SK-N-SH (cell line): ENCODE results near the gene P2RX3. TPM values are rescaled to one million over a fixed set of nuclear protein-coding genes. Genes with fewer than 3 reads are reported as not detected.

Source experiments
- CTCF ChIA-PET: fragments of 300-600, 350-600 bp; formaldehyde crosslinking; extraction: SDS; loops from one replicate; lab custom pipeline; 2021; lab: Yijun Ruan, JAX
- POLR2A ChIA-PET: fragments of 350-600 bp; sonication (Branson Sonifier 250); formaldehyde crosslinking; extraction: SDS; loops from one replicate; lab custom pipeline; 2020; ENCODE audit warnings: antibody characterized with exemption, inconsistent platforms; lab: Yijun Ruan, JAX
- DNase-seq: peaks from one replicate; pipeline ENCODE4 v3.0.0; 2012
- H2AFZ ChIP-seq: fragments of 200-600 bp; sonication (generic); 2 replicates; pipeline ENCODE4 v1.8.1; 2016; ENCODE audit warnings: antibody characterized with exemption, mild to moderate bottlenecking, low read depth
- H3F3A ChIP-seq: fragments of 200-600 bp; sonication (generic); replicated peaks from 2 replicates; pipeline ENCODE3; 2016; ENCODE audit warnings: antibody characterized with exemption, mild to moderate bottlenecking; ENCODE audit not compliant: insufficient read depth
- H3K27ac ChIP-seq, 2 experiments: fragments of 200-500 bp in 1 of 2; fragments of 200-600 bp in 1 of 2; sonication (Bioruptor generic) in 1 of 2; sonication (generic), shearing (Covaris generic) in 1 of 2; 2 replicates each; pipeline versions ENCODE4 v1.5.1 to v1.6.1; 2014 to 2016; ENCODE audit warnings: low read depth in 2 of 2, inconsistent platforms in 1 of 2, low read length in 1 of 2, mild to moderate bottlenecking in 1 of 2, mixed read lengths in 1 of 2
- H3K27me3 ChIP-seq: fragments of 200-600 bp; sonication (generic), shearing (Covaris generic); 2 replicates; pipeline ENCODE4 v1.6.1; 2016; ENCODE audit warnings: mixed run types; ENCODE audit not compliant: insufficient read depth
- H3K36me3 ChIP-seq, 2 experiments: fragments of 200-500 bp in 1 of 2; fragments of 200-600 bp in 1 of 2; sonication (Bioruptor generic) in 1 of 2; sonication (generic) in 1 of 2; replicated peaks in 1 of 2; 2 replicates each; pipeline versions ENCODE3 to v1.5.1; 2014 to 2016; ENCODE audit warnings: low read length in 1 of 2, mild to moderate bottlenecking in 1 of 2; ENCODE audit not compliant: insufficient read depth in 2 of 2, control insufficient read depth in 1 of 2
- H3K4me1 ChIP-seq, 2 experiments: fragments of 200-500 bp in 1 of 2; fragments of 200-600 bp in 1 of 2; sonication (Bioruptor generic) in 1 of 2; sonication (generic), shearing (Covaris generic) in 1 of 2; 2 replicates each; pipeline versions ENCODE4 v1.5.1 to v1.6.1; 2014 to 2016; ENCODE audit warnings: low read depth in 1 of 2, low read length in 1 of 2, mixed run types in 1 of 2; ENCODE audit not compliant: insufficient read depth in 2 of 2, control insufficient read depth in 1 of 2
- H3K4me2 ChIP-seq: fragments of 200-600 bp; sonication (generic), shearing (Covaris generic); 2 replicates; pipeline ENCODE4 v1.6.1; 2017; ENCODE audit warnings: mixed run types
- H3K4me3 ChIP-seq, 2 experiments: fragments of 200-500 bp in 1 of 2; fragments of 200-600 bp in 1 of 2; sonication (Bioruptor generic) in 1 of 2; sonication (generic), shearing (Covaris generic) in 1 of 2; 2 replicates each; pipeline versions ENCODE4 v1.5.1 to v1.8.1; 2014 to 2016; ENCODE audit warnings: low read depth in 2 of 2, inconsistent platforms in 1 of 2, low read length in 1 of 2, mild to moderate bottlenecking in 1 of 2, mixed read lengths in 1 of 2, moderate library complexity in 1 of 2
- H3K79me2 ChIP-seq: fragments of 200-600 bp; sonication (generic); 2 replicates; pipeline ENCODE4 v1.8.1; 2017; ENCODE audit warnings: mild to moderate bottlenecking; ENCODE audit not compliant: insufficient read depth
- H3K9ac ChIP-seq: fragments of 200-600 bp; sonication (generic); 2 replicates; pipeline ENCODE4 v1.6.1; 2017; ENCODE audit warnings: mixed run types
- H3K9me2 ChIP-seq: fragments of 200-600 bp; sonication (generic); 2 replicates; pipeline ENCODE4 v1.6.1; 2017; ENCODE audit warnings: mixed run types
- H3K9me3 ChIP-seq: fragments of 200-600 bp; sonication (generic); 2 replicates; pipeline ENCODE4 v1.6.1; 2017; ENCODE audit warnings: mixed run types, mild to moderate bottlenecking, moderate library complexity
- H4K20me1 ChIP-seq: fragments of 200-600 bp; sonication (generic); 2 replicates; pipeline ENCODE4 v1.6.1; 2017; ENCODE audit warnings: mild to moderate bottlenecking, mixed run types; ENCODE audit not compliant: insufficient read depth
- CHD2 ChIP-seq: fragments of 150-350 bp; IDR thresholded peaks from 2 replicates; pipeline ENCODE4 v1.6.1; 2018; ENCODE audit warnings: low read length; ENCODE audit not compliant: partially characterized antibody
- CTCF ChIP-seq: fragments of 200-600 bp; sonication (generic); IDR thresholded peaks from 2 replicates; pipeline ENCODE4 v1.6.1; 2017; ENCODE audit warnings: antibody characterized with exemption, mild to moderate bottlenecking, moderate library complexity
- ELF1 ChIP-seq: IDR thresholded peaks from 2 replicates; pipeline ENCODE4 v1.4.0; 2012
- FOXM1 ChIP-seq: IDR thresholded peaks from 2 replicates; pipeline ENCODE4 v1.4.0; 2012; ENCODE audit warnings: low read depth, mild to moderate bottlenecking
- MEF2A ChIP-seq: IDR thresholded peaks from 2 replicates; pipeline ENCODE4 v1.4.0; 2012; ENCODE audit warnings: low read depth, borderline replicate concordance
- PBX3 ChIP-seq: IDR thresholded peaks from 2 replicates; pipeline ENCODE4; 2012
- POLR2AphosphoS5 ChIP-seq: IDR thresholded peaks from 2 replicates; pipeline ENCODE4 v1.6.1; 2012; ENCODE audit warnings: low read depth, low read length
- RAD21 ChIP-seq: IDR thresholded peaks from 2 replicates; pipeline ENCODE4 v1.6.1; 2012; ENCODE audit warnings: mild to moderate bottlenecking, low read length
- RCOR1 ChIP-seq: fragments of 150-350 bp; IDR thresholded peaks from 2 replicates; pipeline ENCODE4 v1.6.1; 2017; ENCODE audit warnings: antibody characterized with exemption, low read length
- REST ChIP-seq: IDR thresholded peaks from 2 replicates; pipeline ENCODE4 v1.6.1; 2012; ENCODE audit warnings: mild to moderate bottlenecking, low read depth, low read length, moderate library complexity
- RFX5 ChIP-seq: IDR thresholded peaks from 2 replicates; pipeline ENCODE4 v1.6.1; 2012; ENCODE audit warnings: mild to moderate bottlenecking, improper control_type of control experiment, low read length
- RXRA ChIP-seq: IDR thresholded peaks from 2 replicates; pipeline ENCODE4 v1.4.0; 2012; ENCODE audit warnings: low read depth, mild to moderate bottlenecking, borderline replicate concordance
- TAF1 ChIP-seq: IDR thresholded peaks from 2 replicates; pipeline ENCODE4 v1.6.1; 2012; ENCODE audit warnings: low read depth, mild to moderate bottlenecking, low read length, moderate library complexity, borderline replicate concordance
- TCF12 ChIP-seq: IDR thresholded peaks from 2 replicates; pipeline ENCODE4 v1.4.0; 2012
- TEAD4 ChIP-seq: IDR thresholded peaks from 2 replicates; pipeline ENCODE4 v1.4.0; 2012; ENCODE audit warnings: mild to moderate bottlenecking, borderline replicate concordance; ENCODE audit not compliant: insufficient read depth
- USF1 ChIP-seq: IDR thresholded peaks from 2 replicates; pipeline ENCODE4 v1.4.0; 2012; ENCODE audit warnings: low read depth, borderline replicate concordance
- YY1 ChIP-seq: IDR thresholded peaks from 2 replicates; pipeline ENCODE4 v1.4.0; 2012; ENCODE audit warnings: low read depth, mild to moderate bottlenecking
- WGBS: methylation state at CpG from one replicate; pipeline ENCODE4 v1.1.6; 2017; ENCODE audit warnings: low lambda C conversion rate; 5-methylcytosine and 5-hydroxymethylcytosine counted together
- polyA plus RNA-seq, 3 experiments: library from polyadenylated mRNA; depleted of rRNA; stranded (reverse); fragments of >200 nt; gene quantifications; 2 replicates each; pipeline ENCODE4 v1.2.3, GENCODE V29; 2012
- TF ChIP-seq, protein P1 (sequence below): IDR thresholded peaks from 2 replicates; pipeline ENCODE4 v1.4.0; 2012; ENCODE audit warnings: low read depth, borderline replicate concordance
- TF ChIP-seq, protein P2 (sequence below): fragments of 150-350 bp; IDR thresholded peaks from 2 replicates; pipeline ENCODE4 v1.6.1; 2017; ENCODE audit warnings: antibody characterized with exemption, low read length, low read depth, borderline replicate concordance

P2RX3 gene
- polyA plus RNA-seq, 1 of the 3 experiments (the other 2 are of a cell fraction) = not detected

- CTCF ChIA-PET = interaction anchor here (1.9 kb wide), 1 partner anchor 14 kb away, joined by 6 read pairs; no protein-coding TSS in a partner anchor
- H3K36me3 ChIP-seq = peaks cover 47 to 67% of the 10 kb centered on the region in 2 experiments
These were observed 6.4 kb upstream of the P2RX3 start for GRCh38 chr11:57331720-57332119.

More at GRCh38 chr11:57331720-57332119, 6.4 kb upstream of the P2RX3 start:
- Histone ChIP-seq H4K20me1 (no peaks in the 10 kb centered on the region), H3K9me2 (no peaks in the 10 kb centered on the region), H3K9ac (no peak overlapping the region)
- TF ChIP-seq RCOR1 (no peak), RXRA (no peak), TCF12 (no peak), TAF1 (no peak), CTCF (no peak), POLR2AphosphoS5 (no peak), REST (no peak), RAD21 (no peak), MEF2A (no peak), USF1 (no peak), RFX5 (no peak), CHD2 (no peak), ELF1 (no peak), YY1 (no peak), FOXM1 (no peak), PBX3 (no peak), TEAD4 (no peak)
- TF ChIP-seq, protein P1, sequence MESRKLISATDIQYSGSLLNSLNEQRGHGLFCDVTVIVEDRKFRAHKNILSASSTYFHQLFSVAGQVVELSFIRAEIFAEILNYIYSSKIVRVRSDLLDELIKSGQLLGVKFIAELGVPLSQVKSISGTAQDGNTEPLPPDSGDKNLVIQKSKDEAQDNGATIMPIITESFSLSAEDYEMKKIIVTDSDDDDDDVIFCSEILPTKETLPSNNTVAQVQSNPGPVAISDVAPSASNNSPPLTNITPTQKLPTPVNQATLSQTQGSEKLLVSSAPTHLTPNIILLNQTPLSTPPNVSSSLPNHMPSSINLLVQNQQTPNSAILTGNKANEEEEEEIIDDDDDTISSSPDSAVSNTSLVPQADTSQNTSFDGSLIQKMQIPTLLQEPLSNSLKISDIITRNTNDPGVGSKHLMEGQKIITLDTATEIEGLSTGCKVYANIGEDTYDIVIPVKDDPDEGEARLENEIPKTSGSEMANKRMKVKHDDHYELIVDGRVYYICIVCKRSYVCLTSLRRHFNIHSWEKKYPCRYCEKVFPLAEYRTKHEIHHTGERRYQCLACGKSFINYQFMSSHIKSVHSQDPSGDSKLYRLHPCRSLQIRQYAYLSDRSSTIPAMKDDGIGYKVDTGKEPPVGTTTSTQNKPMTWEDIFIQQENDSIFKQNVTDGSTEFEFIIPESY = no peak
- TF ChIP-seq, protein P2, sequence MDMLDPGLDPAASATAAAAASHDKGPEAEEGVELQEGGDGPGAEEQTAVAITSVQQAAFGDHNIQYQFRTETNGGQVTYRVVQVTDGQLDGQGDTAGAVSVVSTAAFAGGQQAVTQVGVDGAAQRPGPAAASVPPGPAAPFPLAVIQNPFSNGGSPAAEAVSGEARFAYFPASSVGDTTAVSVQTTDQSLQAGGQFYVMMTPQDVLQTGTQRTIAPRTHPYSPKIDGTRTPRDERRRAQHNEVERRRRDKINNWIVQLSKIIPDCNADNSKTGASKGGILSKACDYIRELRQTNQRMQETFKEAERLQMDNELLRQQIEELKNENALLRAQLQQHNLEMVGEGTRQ = no peak
- TF ChIP-seq, all 33 proteins: peak for 0
- Histone ChIP-seq H3K27ac (no peak overlapping the region; a peak in 1 of 4 replicates), H3K4me1 (peaks cover 9 to 17% of the 10 kb centered on the region in 2 experiments; a peak in 3 of 4 replicates), H3K27me3 (no peaks in the 10 kb centered on the region), H3K4me2 (no peak overlapping the region), H3K79me2 (peaks cover 45% of the 10 kb centered on the region), H3K9me3 (no peaks in the 10 kb centered on the region), H3F3A (peaks cover 2% of the 10 kb centered on the region), H2AFZ (no peak overlapping the region), H3K4me3 (no peak overlapping the region)
- POLR2A ChIA-PET = no interaction called here
- 100% methylated on average over 4 of the region's 14 CpGs for WGBS
- DNase-seq = no peak
